ENCODE data around the gene ETF1. TPM values are rescaled to one million over a fixed set of nuclear protein-coding genes. Genes with fewer than 3 reads are reported as not detected.

The ETF1 gene
- total RNA-seq, 2 experiments from 2014 or later, result 66.7 to 123 TPM

- ChIA-PET POLR2A (interaction anchor here (0.6 to 0.7 kb wide), 4 partner anchors 65 to 1591 kb away, joined by 3 to 4 read pairs (median 4); no protein-coding TSS in a partner anchor), CTCF (ENCODE audit: unreplicated experiment) (interaction anchor here (0.6 kb wide), 1 partner anchor 25 kb away, joined by 3 read pairs; no protein-coding TSS in a partner anchor)
- DNase-seq (ENCODE audit: low spot score), result no peak
- Histone ChIP-seq H3K9me3 (ENCODE audit: low read length) (no peaks in the 10 kb centered on the region), H3K4me3 (ENCODE audit: low read depth, low read length, poor library complexity, severe bottlenecking) (peak overlapping the region; percentile 74), H3K79me2 (ENCODE audit: insufficient read depth, low read depth, low read length) (no peaks in the 10 kb centered on the region), H4K20me1 (ENCODE audit: insufficient read depth, low read length) (no peaks in the 10 kb centered on the region), H3K9me2 (ENCODE audit: insufficient read depth, low read length) (no peaks in the 10 kb centered on the region), H3K4me2 (ENCODE audit: low read length) (peak overlapping the region; percentile 91), H2AFZ (ENCODE audit: low read length) (no peak overlapping the region), H3K36me3 (ENCODE audit: insufficient read depth, low read length) (no peaks in the 10 kb centered on the region), H3K4me1 (ENCODE audit: insufficient read depth, low read length, poor library complexity, severe bottlenecking) (peaks cover 16% of the 10 kb centered on the region), H3K27ac (ENCODE audit: low read depth, low read length, poor library complexity, severe bottlenecking) (no peak overlapping the region)
- TF ChIP-seq CTCF (conservative IDR thresholded peaks at IDR 0.05; ENCODE audit: low read length), result no peak
- TF ChIP-seq EZH2phosphoT487 (IDR thresholded peaks at IDR 0.05; ENCODE audit: borderline replicate concordance, low read depth, low read length), result peak; percentile 81; the same call in 1 of the 2 replicates
- BruUV-seq (replicated peaks), result no TSS peak
- intact Hi-C loops (cut with micrococcal nuclease; ENCODE audit: unreplicated experiment), result no loop called here
Observed at GRCh38 chr5:138466125-138466899, 76.7 kb downstream of the ETF1 start.

DNA sequence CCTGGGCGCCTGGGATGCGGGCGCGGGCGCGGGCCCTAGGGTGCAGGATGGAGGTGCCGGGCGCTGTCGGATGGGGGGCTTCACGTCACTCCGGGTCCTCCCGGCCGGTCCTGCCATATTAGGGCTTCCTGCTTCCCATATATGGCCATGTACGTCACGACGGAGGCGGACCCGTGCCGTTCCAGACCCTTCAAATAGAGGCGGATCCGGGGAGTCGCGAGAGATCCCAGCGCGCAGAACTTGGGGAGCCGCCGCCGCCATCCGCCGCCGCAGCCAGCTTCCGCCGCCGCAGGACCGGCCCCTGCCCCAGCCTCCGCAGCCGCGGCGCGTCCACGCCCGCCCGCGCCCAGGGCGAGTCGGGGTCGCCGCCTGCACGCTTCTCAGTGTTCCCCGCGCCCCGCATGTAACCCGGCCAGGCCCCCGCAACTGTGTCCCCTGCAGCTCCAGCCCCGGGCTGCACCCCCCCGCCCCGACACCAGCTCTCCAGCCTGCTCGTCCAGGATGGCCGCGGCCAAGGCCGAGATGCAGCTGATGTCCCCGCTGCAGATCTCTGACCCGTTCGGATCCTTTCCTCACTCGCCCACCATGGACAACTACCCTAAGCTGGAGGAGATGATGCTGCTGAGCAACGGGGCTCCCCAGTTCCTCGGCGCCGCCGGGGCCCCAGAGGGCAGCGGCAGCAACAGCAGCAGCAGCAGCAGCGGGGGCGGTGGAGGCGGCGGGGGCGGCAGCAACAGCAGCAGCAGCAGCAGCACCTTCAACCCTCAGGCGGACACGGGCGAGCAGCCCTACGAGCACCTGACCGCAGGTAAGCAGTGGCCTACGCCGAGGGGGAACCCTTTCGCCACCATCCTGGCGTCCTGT is 77.5 kb downstream of the ETF1 start, which contains the start of gene EGR1:
Gene EGR1, plus strand, starts transcription at position 219 of the 864 bp plus-strand sequence. Its CDS starts 283 bp downstream, at position 502.
- peak; percentile 92 for DNase-seq (ENCODE audit: low spot score)
- Histone ChIP-seq H3K4me3 (ENCODE audit: low read depth, low read length, poor library complexity, severe bottlenecking) (peak within 1 kb of the TSS; percentile 74), H3K4me1 (ENCODE audit: insufficient read depth, low read length, poor library complexity, severe bottlenecking) (peaks cover 19% of the 10 kb centered on the region), H3K36me3 (ENCODE audit: insufficient read depth, low read length) (no peaks in the 10 kb centered on the region), H3K4me2 (ENCODE audit: low read length) (peak within 1 kb of the TSS; percentile 91), H2AFZ (ENCODE audit: low read length) (peak within 1 kb of the TSS; percentile 93), H3K27ac (ENCODE audit: low read depth, low read length, poor library complexity, severe bottlenecking) (peak within 1 kb of the TSS; percentile 76), H3K9me2 (ENCODE audit: insufficient read depth, low read length) (no peaks in the 10 kb centered on the region), H3K79me2 (ENCODE audit: insufficient read depth, low read depth, low read length) (no peaks in the 10 kb centered on the region), H3K9me3 (ENCODE audit: low read length) (no peaks in the 10 kb centered on the region), H4K20me1 (ENCODE audit: insufficient read depth, low read length) (no peaks in the 10 kb centered on the region)
- no TSS peak for BruUV-seq (replicated peaks)
- intact Hi-C loops (cut with micrococcal nuclease; ENCODE audit: unreplicated experiment), result no loop called here
- CTCF ChIA-PET (ENCODE audit: unreplicated experiment), result interaction anchor here (0.6 kb wide), 1 partner anchor 24 kb away, joined by 3 read pairs; no protein-coding TSS in a partner anchor
- POLR2A ChIA-PET, result interaction anchor here (0.6 to 0.7 kb wide), 4 partner anchors 66 to 1590 kb away, joined by 3 to 4 read pairs (median 4); partner anchors contain the start of gene BRD8
- TF ChIP-seq EZH2phosphoT487 (IDR thresholded peaks at IDR 0.05; ENCODE audit: borderline replicate concordance, low read depth, low read length) (0 out of 2 replicates have a peak, but pooled peaks have one; percentile 14), CTCF (conservative IDR thresholded peaks at IDR 0.05; ENCODE audit: low read length) (no peak)
